Medulla oblongata (tissue), 1 donor: ENCODE results near the gene ACTBL2.

Experiments used
- DNase-seq: peaks from one replicate; pipeline ENCODE4 v3.0.0-alpha.2; 2015; ENCODE audit errors: extremely low spot score

ACTBL2 gene

GRCh38 chr5:57448751-57449150 is 33.9 kb downstream of the ACTBL2 start:
- peak; percentile 14 for DNase-seq

DNA sequence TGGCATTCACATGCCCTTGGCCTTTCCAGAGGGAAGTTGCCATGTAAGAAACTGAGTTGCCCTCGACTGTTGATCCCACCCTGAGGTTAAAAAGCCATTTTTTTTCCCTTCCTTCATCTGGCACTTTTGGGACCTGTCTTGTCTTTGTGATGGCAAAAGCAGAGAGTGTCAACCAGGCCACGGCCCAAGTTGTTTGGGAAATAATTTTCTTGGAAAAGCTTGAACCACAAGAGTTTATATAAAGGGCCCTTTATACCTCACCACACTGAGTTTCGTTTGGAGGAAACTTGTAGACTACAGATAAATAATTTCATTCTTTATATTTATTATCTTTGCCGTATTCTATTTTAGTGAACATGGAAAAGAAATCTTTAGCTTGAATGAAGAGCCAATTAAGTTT is 34.3 kb downstream of the ACTBL2 start:
- no peak for DNase-seq

GRCh38 chr5:57447658-57448057 is 35.0 kb downstream of the ACTBL2 start:
- no peak for DNase-seq

GRCh38 chr5:57446966-57447365 is 35.6 kb downstream of the ACTBL2 start:
- no peak for DNase-seq

DNA sequence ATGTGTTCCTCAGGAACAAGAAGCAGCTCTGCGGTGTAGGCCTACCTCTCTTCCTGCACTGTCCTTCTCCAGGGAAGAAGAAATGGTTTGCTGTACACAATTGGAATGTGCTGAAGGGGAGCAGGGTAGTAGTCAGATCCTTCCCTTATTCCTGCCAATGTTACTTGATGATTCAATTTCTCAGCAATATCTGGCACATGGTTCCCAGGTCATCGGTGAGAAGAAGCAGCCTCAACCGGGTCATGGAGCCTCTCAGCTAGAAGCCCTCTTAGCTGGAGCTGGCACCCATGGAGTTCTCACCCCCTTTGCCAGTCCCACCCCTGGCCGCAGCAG is 36.9 kb downstream of the ACTBL2 start:
- DNase-seq, result no peak

GRCh38 chr5:57445006-57445704 is 37.5 kb downstream of the ACTBL2 start:
- no peak for DNase-seq

DNA sequence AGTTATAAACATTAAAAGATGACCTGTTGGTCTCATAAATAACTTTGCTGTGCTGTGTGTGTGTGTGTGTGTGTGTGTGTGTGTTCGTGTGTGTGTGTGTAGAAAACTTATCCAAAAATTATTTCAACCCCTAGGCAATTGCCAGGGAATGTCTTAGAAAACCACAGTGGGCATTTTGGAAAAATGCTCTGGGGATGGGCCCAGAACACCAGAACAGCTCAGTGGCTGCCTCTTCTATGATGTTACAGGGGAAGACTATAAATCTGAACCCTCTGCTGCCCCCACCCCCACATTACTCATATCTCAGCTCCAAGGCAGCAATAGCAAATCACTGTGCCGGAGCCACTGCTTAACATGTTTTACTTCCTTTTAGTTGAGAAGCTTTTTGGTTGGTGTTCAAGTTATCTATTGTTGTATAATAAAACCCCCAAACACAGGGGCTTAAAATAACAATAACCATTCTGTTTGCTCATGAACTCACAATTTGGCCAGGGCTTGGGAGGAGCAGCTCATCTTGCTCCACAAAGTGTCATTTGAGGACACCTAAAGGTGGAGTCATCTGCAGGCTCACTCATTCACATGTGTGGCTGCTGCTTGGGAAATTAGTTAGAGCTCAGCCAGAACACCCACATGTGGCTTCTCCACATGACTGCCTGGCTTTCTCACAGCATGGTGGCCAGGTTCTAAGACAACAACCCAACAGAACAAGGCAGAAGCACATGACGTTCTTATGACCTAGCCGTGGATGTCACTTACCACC is 40.4 kb downstream of the ACTBL2 start:
- DNase-seq, result no peak

- no peak for DNase-seq
Observed at GRCh38 chr5:57441557-57441956, 41.1 kb downstream of the ACTBL2 start.

DNA sequence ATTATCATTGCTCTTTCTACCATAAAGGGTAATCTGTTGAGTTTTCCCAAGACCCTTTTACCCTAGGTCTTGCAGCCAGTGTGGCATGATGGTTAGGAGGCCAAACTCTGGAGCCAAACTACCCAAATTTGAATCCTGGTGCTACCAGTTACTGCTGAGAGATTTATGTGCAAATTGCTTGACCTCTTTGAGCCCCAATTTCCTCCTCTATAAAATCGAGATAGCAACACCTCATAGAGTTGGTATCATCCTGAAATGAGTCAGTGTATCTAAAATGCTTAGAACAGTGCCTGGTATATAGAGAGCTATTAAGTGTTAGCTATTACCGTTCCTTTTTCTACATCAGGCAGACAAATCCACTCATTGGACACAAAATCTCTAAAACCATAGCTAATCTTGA is 43.0 kb downstream of the ACTBL2 start:
- no peak for DNase-seq

DNA sequence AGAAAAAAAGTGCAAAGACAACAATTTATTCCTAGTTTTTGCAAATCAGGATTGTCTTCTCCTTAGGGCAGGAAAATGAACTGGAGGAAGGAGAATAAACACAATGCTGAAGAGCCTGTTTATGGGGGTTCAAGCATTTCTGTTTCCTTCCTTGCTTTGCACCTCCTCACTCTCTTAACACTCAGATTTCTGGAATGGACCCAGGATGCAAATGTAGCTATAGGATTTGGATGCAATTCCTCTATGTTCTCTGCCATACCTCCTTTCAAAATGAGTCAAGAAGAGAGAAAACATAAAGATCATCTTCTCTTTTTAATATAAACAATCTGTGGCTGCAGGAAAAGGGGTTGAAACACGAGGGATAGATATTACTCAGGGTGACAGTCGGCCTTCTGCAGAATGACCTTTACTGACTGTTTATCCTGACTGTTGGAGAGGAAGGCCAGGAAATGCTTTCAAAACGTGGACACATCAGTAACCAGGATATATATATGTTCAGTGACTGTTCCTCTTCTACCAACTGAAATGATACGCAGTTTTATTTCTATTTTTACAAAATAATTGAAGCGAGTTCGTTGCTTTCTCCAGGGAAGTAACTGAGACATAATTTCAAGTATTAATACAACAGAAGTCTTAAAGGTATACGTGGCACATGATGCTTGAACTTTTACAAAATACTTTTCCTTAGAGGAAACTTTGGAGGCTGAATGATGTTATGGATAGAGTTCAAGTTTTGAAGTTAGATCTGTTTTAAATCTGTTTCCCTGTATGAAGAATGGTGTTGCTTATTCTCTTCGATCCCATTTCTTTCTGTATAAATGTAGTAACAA is 44.4 kb downstream of the ACTBL2 start:
- DNase-seq, result no peak

DNA sequence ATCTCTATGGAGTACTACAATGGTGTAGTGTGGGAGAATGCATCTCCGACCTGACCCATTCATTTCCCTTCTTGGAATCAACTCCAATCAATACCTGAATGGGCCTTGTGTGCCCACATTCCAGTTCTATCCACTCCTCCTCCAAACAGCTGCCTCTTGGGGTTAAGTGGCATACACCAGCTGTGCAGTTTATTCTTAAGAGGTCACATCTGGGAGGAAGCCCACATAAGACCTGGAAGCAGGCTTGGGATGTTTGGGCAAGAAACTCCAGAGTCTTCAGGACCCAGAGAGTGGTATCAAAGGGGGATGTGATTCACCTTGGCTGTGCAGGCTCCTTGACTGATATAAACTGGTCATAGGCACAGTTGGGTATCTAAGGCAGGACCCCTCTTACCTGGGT is 46.0 kb downstream of the ACTBL2 start:
- no peak for DNase-seq

DNA sequence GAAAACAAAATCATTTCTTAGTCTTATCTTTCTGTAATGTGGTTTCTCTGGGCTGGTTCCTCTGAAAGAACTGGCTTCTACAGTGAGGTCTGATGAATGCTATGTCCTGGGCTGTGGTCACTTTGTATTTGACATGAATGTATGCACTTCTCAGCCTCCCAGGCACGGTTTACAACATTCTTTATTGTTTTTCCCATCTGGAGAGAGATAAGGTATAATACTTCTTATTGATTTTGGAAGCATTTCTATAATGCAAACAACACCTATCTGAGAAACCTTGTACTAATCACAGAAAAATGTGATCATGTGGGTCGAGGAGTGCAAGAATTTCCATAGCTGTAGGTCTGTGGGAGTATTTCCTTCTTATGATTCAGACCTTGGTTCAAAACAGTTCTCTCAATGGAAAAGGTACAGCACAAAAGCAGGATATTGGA is 46.9 kb downstream of the ACTBL2 start:
- no peak for DNase-seq

- no peak for DNase-seq
Observed at GRCh38 chr5:57434683-57435082, 47.9 kb downstream of the ACTBL2 start.

DNA sequence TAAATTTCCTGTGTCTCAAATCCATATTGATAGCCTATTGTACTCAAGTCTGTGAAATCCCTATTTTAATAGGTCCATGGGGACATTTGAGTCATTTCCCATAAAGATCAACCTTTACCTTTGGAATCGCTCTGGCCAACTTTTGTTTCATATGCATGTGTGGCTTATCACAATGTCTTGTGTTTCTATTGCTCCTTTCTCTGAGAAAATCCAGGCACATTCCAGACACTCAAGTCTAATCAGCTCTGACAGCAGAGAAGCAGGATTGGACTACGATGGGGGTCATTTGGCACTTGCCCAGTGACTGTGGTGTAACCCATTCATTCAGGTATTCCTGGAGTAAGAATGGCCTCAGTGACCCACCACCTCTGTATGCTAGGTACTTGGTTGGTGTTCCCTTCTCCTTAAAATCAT is 48.4 kb downstream of the ACTBL2 start:
- no peak for DNase-seq

DNA sequence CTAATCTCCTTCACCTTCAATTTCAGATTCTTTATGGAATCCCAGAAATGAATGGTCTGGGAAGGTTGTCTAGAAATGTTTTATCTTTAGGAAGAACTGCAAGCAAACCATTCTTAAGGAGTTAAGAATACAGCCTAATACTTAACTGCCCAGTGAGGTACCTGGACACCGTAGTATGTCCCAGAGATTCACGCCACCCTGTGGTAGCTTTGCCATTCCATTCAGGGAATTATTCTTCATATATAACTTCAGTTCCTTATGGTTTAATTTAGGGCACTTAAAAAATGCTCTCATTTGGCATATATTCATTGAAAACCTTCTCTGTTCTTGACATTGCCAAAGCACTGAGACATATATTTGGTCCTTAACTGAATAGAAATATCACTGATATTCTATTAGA is 49.7 kb downstream of the ACTBL2 start:
- no peak for DNase-seq

DNA sequence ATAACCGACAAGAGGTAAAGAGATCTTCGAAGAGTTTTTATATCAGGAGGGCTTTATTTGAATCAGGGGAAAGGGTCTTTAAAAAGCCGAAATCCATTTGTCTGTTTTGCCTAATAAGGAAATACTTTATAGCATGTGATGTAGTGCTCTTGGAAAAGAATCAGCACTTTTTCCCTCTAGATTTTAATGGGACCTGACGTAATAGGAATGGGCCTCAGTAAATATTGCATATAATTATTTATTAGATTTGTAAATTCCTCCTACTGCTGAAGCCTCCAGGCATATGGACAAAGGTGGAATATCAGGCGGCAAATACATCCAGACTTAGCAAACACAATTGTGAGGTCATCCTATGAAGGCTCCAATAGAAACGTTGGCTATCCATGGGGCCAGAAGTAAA is 50.9 kb downstream of the ACTBL2 start:
- no peak for DNase-seq
